ENCODE measurements around the gene ATAD3C.
"Not testable (repeated sequence)": the region's sequence is repeated elsewhere in the genome, so short reads cannot be mapped to it uniquely, and the experiment has no call there.

The ATAD3C gene

GRCh38 chr1:1511533-1512285 is 62.2 kb downstream of the ATAD3C start, which contains the start of gene ATAD3A:
TSS of gene ATAD3A (plus strand) at chr1:1512162. CDS start at chr1:1512269, 107 bp downstream.
- DNase-seq: peak; percentile 95 to 97

GRCh38 chr1:1512425-1512824 is 62.9 kb downstream of the ATAD3C start:
- peak in 1 of 2 donors; percentile 23 for DNase-seq

- not testable (repeated sequence) for DNase-seq
Measured at GRCh38 chr1:1513675-1514074, 64.2 kb downstream of the ATAD3C start.

GRCh38 chr1:1514376-1514775 is 64.9 kb downstream of the ATAD3C start:
- DNase-seq: peak in 1 of 2 donors; percentile 41

GRCh38 chr1:1516923-1517322 is 67.4 kb downstream of the ATAD3C start:
- not testable (repeated sequence) for DNase-seq

- no peak for DNase-seq
Measured at GRCh38 chr1:1517973-1518620, 68.6 kb downstream of the ATAD3C start.

- DNase-seq: not testable (repeated sequence)
Measured at GRCh38 chr1:1518621-1519007, 69.1 kb downstream of the ATAD3C start.

All from CD4-positive, alpha-beta T cell treated with Interferon alpha-2 for 1 hour (primary cell).